ENCODE results near the gene THNSL1. TPM values are rescaled to one million over a fixed set of nuclear protein-coding genes. Genes with fewer than 3 reads are reported as not detected.
"Not testable (repeated sequence)": the region's sequence is repeated elsewhere in the genome, so short reads cannot be mapped to it uniquely, and the experiment has no call there.

THNSL1 gene
- total RNA-seq (1 to 10 TPM; 3.2 to 9.7 (median 7.3) TPM), polyA plus RNA-seq (1 to 10 TPM; 4.2 to 8.0 TPM)
- long read RNA-seq, donor 1, transcript THNSL1-201 (3 exons, 3,691 nt): major isoform, 21 of 23 reads
- long read RNA-seq, donor 1, partial matches to known transcripts: 0 of 23 reads
- long read RNA-seq, donor 1, other reads (novel, unspliced or antisense): 1 of 23 reads
- long read RNA-seq, donor 2, transcript THNSL1-201 (3 exons, 3,691 nt): major isoform, 13 of 19 reads
- long read RNA-seq, donor 2, partial matches to known transcripts: 5 of 19 reads
- long read RNA-seq, donor 2, other reads (novel, unspliced or antisense): 0 of 19 reads
- long read RNA-seq, donor 3, transcript THNSL1-201 (3 exons, 3,691 nt): major isoform, 15 of 17 reads
- long read RNA-seq, donor 3, partial matches to known transcripts: 0 of 17 reads
- long read RNA-seq, donor 3, other reads (novel, unspliced or antisense): 0 of 17 reads

GRCh38 chr10:25016376-25017153 lies at the start of gene THNSL1:
THNSL1 (plus strand) TSS chr10:25016612; CDS start chr10:25023224, 6,612 bp downstream.
- peaks cover 2% of the 10 kb centered on the region for H3K4me1 ChIP-seq (ENCODE audit: insufficient read depth)
- intact Hi-C loops (cut with DNase I): no loop called here
- WGBS, 3 donors: 0% methylated on average over 69 of the region's 69 CpGs
- peak within 1 kb of the TSS; percentile 23 to 88 for H3K27ac ChIP-seq
- no peaks in the 10 kb centered on the region for H3K27me3 ChIP-seq
- DNase-seq: peak; percentile 97 to 98 (median 98)
- H3K9me3 ChIP-seq: no peaks in the 10 kb centered on the region
- H3K4me3 ChIP-seq: peak within 1 kb of the TSS; percentile 57
- no peaks in the 10 kb centered on the region for H3K36me3 ChIP-seq
- peak; percentile 77 for TF ChIP-seq POLR2A (IDR thresholded peaks at IDR 0.05)
- no peak for TF ChIP-seq EP300 (IDR thresholded peaks at IDR 0.05)
- TF ChIP-seq CTCF (IDR thresholded peaks at IDR 0.05): no peak

GRCh38 chr10:24966962-24967481 lies 49.4 kb upstream of the THNSL1 start:
- intact Hi-C loops (cut with DNase I): no loop called here
- DNase-seq: no peak
- no peak for TF ChIP-seq EP300 (IDR thresholded peaks at IDR 0.05)
- TF ChIP-seq POLR2A (IDR thresholded peaks at IDR 0.05): no peak
- no peak for TF ChIP-seq CTCF (IDR thresholded peaks at IDR 0.05)
- no peaks in the 10 kb centered on the region for H3K9me3 ChIP-seq
- no peak overlapping the region for H3K4me3 ChIP-seq
- H3K36me3 ChIP-seq: no peaks in the 10 kb centered on the region
- no peaks in the 10 kb centered on the region for H3K4me1 ChIP-seq (ENCODE audit: insufficient read depth)
- no peak overlapping the region for H3K27ac ChIP-seq
- 86 to 92% (median 88%) methylated on average over 5 of the region's 5 CpGs for WGBS, 3 donors
- no peaks in the 10 kb centered on the region for H3K27me3 ChIP-seq

- Histone ChIP-seq H3K27ac (no peak overlapping the region), H3K36me3 (no peaks in the 10 kb centered on the region), H3K4me1 (ENCODE audit: insufficient read depth) (no peaks in the 10 kb centered on the region), H3K9me3 (no peaks in the 10 kb centered on the region), H3K27me3 (no peaks in the 10 kb centered on the region), H3K4me3 (no peak overlapping the region)
- DNase-seq: no peak
- intact Hi-C loops (cut with DNase I): no loop called here
- 96 to 97% (median 96%) methylated on average over 7 of the region's 7 CpGs for WGBS, 3 donors
- TF ChIP-seq CTCF (IDR thresholded peaks at IDR 0.05): no peak
- TF ChIP-seq EP300 (IDR thresholded peaks at IDR 0.05): no peak
- TF ChIP-seq POLR2A (IDR thresholded peaks at IDR 0.05): no peak
Measured at GRCh38 chr10:24968349-24968748, 48.1 kb upstream of the THNSL1 start.

- 93 to 95% (median 95%) methylated on average over 11 of the region's 11 CpGs for WGBS, 3 donors
- H3K4me1 ChIP-seq (ENCODE audit: insufficient read depth); DNase-seq; H3K36me3 ChIP-seq; H3K27me3 ChIP-seq; H3K9me3 ChIP-seq; intact Hi-C loops (cut with DNase I); H3K27ac ChIP-seq; H3K4me3 ChIP-seq: not testable (repeated sequence)
Measured at GRCh38 chr10:24968951-24969350, 47.5 kb upstream of the THNSL1 start.
